Glomerular endothelial cell (primary cell): ENCODE results near the gene ABCB6. TPM values are rescaled to one million over a fixed set of nuclear protein-coding genes. Genes with fewer than 3 reads are reported as not detected.
A peak's percentile ranks its signal among the peaks of the same experiment; 100 is the strongest.

Source experiments
- DNase-seq: peaks from one replicate; pipeline ENCODE4 v3.0.0-alpha.2; 2011; ENCODE audit warnings: low read depth, low spot score; ENCODE audit errors: extremely low read depth
- total RNA-seq: library from RNA; depleted of rRNA; stranded (reverse); fragments of >200 nt; gene quantifications from 2 replicates; pipeline ENCODE4 v1.2.3, GENCODE V29; 2015

The ABCB6 gene
- total RNA-seq, 1 donor from 2014 or later: 17.8 TPM

DNA sequence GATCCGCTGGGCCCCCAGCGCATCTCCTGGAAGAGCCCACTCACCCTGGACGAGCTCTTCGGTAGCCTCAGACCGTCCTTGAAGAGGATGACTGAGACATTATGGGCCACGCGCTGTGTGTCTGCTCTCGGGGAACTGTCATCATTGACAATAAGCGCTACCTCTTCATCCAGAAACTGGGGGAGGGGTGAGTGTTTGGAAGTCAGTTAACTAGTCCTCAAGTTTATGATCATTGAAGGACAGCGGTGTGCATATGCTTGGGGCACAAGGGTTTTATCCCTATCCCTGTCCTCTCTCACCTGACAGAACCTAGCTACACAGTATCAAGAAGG, 27.1 kb upstream of the ABCB6 start:
- DNase-seq: no peak

DNA sequence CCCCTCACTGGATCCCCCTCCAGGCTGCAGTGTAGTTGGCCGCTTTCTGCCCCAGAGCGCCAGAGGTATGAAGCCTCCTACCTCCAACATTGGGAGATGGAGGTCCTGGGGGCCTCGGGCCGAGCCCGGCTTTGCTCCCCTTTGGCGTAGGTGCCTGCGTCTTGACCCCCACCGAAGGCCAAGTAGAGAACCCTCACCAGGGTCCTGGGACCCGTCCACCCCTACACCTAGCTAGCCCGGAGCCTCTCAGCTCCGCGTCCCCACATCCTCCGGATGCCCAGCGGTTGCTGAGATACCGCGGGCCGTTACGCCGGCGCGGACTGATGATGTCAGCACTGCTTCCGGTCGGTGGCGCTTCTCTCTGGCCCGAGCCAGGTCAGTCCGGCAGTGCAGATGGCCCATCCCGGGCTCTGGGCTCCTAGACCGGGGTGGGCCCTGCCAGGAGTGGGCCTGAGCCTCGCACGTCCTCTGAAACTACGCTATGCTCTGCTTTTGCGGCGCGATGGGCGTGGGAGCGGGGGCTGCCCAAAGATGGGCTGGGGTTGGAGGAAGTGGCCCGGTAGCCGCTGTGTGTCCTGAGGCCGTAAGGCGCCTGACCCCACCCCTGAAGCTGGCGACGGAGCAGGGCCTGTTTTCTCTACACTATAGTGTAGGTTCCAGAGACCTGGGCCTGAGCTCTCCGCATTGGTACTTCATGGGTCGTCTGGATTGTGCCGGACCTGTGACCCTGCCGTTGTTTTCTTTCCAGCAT, 26.6 kb upstream of the ABCB6 start, which contains the start of the genes GLB1L and STK16:
TSS of gene GLB1L (minus strand) at position 297 of the 751 bp plus-strand sequence. CDS start 1,871 bp downstream, outside the sequence.
TSS of gene STK16 (plus strand) at position 332 of the 751 bp plus-strand sequence. CDS start 521 bp downstream, outside the sequence.
- peak; percentile 64 for DNase-seq

DNA sequence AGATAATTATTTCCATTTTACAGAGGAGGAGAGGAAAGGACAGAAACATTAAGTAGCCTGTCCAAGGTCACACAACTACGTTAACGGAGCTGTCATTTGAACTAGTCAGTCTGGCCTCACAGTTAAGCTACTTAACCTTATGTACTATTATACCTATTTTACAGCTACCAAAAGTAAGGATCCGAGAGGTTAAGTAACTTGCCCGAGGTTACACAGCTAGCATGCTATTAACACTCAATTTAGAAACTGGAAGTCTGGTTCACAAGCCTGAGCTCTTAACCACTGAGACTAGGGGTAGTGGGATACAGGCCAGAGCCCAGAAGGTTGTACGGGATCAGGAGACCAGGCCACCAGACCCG, 26.0 kb upstream of the ABCB6 start:
- DNase-seq: no peak

DNA sequence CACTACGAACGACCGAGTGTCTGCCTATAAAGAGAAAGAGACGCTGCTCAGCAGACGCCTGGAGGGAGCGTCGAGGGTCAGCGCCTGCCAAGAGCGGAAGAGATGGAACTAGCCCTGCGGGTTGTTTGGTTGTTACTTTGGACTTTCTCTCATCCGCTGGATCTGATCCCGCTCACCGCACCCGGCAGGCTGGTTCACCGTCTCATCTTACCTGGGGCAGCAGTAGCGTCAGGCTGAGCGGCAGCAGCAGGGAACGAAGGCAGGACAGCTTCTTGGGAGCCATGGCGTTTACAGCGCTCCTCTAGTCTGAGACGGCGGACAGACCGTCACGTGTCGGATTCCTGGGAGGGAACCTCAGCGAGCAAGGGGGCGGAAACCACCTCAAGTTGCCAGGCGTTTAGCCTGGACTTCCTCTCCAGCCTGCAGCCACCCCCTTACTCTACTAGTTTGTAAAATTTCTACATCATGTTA, 24.6 kb upstream of the ABCB6 start:
- DNase-seq: no peak

DNA sequence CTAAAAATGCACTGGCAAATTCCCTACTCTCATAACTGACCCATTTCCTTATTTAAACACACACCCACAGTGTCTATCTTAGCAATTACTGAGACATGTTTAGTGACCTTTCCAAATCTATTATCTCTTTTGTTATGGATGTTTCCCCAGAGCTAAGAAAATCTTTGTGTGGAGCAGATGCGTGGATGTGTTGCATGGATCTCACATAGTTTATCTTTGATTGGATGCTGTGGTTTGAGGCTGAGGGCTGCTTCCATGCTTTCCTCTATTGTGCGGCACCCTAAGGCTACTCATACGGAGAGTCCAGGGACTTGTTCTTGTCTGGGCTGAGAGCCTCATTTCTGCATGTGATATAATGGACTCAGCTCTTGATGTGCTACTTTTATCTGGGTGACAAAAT, 15.6 kb upstream of the ABCB6 start:
- no peak for DNase-seq

DNA sequence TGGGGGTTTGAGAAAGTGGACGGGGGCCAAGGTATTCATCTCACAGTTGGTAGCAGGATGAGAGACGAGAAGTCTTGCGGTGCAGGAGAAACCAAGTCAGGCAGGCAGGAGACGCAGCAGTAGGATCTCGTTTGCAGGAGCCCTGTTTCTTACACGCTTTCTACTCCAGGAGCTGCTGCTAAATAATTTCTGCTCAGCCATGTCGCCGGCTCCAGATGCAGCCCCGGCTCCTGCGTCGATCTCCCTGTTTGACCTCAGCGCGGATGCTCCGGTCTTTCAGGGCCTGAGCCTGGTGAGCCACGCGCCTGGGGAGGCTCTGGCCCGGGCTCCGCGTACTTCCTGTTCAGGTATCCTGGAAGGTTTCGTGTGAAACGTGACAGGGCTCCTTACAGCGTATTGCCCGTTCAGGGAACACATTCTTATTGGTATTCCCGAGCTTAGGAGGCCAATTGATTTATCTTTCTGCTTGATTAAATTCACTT, 11.3 kb upstream of the ABCB6 start:
- no peak for DNase-seq

DNA sequence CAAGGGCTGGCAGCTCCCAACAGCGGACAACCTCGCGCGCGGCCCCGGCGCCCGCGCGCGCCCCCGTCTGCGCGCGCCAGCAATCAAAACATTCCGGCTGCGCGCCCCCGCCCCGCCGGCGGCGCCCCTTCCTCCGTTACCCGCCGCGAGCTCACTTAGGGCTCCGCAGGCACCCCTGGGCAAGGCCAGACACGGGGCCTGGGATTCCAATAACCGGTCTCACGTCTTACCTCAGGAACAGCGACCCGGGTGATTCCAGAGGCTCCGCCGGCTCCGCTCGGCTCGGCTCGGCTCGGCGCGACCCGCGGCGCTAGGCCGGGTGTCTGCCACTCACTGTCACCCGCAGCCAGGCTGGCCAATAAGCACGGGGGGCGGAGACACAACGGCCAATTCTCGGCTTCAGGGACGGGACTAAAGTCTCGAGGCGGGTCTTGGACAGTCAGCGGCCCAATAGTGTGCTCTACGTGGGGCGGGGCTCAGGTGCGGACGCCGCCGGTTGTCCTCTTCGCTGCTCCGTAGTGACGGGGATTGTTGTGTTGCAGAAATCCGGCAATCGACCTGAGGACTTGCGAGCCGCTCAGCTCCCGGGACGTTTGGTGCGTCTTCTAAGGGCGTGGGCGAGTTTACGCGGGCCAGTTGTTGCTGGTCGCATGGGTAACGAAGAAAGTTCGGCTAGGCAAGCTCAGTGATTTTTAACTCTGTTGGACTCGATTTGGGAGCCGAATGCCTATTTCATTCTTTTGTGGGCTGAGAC, 10.7 kb upstream of the ABCB6 start, which contains the start of the genes ANKZF1 and ATG9A:
TSS of gene ANKZF1 (plus strand) at position 502 of the 754 bp plus-strand sequence. CDS start 452 bp downstream, outside the sequence.
TSS of gene ATG9A (minus strand) at position 332 of the 754 bp plus-strand sequence. CDS start 1,612 bp downstream, outside the sequence.
- peak; percentile 76 for DNase-seq

DNA sequence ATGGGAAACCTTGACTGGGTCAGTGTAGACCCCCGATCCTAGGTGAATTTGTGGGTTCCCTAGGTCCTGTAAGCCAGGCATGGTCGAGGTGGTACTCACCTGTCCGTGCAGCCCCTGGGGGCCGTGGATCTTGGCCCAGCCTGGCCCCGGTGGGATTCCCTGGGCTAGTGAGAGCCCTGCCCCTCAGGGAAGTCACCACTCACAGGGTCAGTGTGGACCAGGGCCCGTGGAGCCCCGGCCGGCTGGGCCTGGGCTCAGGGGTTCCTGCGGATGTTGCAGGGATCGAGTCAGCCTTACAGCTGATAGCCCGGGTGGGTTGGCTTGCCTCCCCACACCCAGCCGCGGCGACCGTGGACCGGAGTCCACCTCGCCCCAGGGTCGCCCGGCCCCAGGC, 10.2 kb upstream of the ABCB6 start:
- no peak for DNase-seq

DNA sequence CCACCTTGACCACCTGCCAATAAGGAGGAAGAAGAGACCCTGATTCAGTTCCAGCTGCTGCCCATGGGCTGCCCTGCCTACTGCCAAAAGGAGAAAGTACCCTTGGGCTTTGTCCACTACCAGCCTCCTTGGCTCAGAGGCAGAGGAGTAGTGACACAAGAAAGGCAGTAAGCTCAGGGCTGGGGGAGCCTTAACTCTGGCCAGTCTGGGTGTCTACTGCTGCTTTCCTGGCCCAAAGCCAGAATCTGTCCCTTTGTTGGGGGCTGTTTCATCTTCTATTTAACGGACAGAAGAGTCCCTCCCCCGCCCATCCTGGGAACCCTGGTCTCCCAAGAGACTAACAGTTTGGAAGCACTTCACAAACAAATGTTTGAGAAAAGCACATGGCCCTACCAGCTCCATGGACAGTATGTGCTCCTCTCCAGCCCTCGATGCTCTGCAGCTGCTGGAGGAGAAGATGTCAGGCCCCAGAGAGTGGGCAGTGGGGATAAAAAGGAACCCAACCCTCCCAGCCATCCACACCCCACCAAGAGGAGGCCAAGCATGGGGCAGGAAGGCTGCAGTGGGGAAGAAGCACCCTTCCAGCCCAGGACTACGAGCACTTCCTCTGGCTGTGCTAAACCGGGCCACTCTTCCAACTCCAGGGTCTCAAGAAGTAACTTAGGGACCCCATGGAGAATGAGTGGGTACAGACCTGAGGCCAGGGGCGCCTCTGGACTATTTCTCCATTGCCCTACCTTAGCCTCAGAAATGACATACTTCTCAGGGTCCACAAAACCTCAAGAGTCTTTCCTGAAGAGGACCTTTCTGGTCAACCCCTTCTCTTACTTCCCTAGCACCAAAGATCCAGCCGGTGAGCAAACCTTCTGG, 9.5 kb upstream of the ABCB6 start:
- no peak for DNase-seq

DNA sequence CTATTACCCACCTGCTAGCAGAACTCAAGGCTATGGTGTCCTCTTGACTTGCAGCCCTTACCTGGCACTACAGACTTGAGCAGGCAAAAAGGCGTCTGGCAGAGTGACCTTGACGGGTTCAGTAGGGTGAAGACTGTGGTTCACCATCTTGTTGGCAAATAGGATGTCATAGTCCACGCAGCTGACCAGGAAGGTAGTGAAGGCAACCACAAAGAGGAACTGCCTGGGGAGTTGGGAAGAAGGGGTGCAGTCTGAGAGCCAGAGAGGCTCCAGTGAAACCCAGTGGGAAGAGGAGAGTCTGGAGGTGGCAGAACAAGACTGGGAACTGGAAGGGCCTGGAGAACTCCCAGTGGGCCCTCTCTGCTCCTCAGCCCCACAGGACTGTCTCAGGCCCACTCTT, 6.6 kb upstream of the ABCB6 start:
- no peak for DNase-seq

DNA sequence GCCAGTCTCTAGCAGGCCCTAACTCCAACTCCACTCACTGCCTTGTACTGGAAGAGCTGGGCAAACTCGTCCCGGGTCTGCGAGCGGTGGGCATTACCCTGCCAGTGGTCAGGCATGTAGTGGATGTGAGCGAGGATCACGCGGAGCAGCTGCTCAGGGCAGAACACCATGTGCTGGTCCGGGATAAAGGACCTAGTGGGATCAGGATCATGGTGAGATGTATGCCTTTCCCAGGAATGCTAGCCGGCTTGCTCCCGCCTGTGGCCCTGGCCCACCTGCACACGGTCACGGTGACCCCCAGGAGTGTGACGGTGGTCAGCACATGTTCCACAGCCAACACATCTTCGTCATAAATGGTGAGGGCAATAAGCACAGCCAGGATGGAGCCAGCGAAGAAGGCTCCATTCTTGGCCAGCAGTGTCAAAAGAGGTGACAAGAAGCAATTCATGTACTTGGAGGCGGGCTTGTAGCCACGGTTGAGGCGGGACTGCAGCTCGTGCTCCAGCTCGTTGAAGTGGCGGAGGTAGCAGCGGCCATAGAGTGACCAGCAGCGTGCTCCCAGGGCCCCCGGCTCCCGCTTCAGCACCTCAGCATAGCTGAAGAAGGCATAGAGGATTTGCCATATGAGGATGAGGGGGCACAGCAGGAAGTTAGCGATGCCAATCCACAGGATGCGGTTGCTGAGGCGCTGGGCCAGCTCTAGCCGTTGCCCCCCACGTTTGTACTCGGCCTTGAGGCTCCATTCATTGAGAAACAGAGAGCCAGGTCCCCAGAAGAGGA, 5.3 kb upstream of the ABCB6 start:
- DNase-seq: no peak

DNA sequence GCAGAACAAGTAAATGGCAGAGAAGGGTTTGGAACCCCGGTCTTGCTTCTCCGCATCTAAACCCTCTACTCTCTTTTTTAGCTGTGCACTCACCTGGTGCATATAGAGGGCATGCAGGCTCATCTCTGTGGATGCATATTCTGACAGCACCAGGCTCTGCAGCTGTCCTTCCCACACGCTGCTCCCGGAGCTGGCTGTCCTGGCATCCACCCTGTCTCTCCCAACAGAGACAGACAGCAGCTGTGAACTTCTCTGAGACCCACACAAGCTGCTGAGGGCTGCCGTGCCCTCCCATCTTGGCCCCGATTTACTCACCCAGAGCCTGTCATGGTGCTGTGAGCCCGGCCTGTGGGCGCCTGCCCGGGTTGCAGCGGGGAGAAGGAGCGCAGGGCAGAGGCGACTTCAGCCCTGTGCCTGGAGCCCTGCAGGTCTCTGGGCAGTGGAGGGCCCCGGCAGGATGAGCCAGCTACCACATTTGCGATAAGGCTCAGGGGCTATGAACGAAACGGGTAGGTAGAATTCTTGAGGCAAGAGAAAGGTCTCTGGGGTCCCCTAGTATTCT, 3.3 kb upstream of the ABCB6 start:
- no peak for DNase-seq

DNA sequence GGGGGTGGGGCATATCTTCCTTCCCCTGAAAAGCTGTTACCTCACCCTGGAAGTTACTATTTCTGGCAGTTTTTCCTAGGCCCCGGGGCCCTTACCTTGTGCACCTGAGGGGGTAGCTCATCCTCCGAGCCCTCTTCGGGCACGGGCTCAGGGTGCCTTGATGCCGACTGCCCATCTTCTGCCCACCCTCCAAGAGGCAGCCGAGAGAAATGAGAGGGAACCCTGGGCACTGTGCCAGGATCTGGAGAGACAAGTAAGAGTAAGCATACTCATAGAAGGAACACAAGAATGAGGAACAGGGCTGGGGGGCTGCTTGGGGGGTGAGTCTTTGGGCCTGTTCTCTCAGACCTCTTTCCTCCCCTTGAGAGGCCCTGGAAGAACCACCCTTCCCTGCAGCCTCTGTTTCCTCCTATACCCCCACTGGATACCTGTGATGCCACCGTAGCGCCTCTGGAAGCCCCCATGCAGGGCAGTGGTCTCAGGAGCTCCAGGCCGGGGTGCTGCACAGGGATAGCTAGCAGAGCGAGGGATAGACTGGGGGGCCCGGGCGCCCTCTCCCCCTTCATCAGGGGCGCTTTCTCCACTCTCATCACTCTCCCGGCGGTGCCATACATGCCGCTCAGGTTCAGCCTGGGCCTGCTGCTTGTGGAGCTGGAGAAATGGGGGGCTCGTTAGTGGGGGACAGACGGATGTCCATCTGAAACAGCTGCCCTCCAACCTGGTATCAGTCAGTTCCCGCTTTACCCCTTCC, 2.1 kb upstream of the ABCB6 start:
- no peak for DNase-seq

DNA sequence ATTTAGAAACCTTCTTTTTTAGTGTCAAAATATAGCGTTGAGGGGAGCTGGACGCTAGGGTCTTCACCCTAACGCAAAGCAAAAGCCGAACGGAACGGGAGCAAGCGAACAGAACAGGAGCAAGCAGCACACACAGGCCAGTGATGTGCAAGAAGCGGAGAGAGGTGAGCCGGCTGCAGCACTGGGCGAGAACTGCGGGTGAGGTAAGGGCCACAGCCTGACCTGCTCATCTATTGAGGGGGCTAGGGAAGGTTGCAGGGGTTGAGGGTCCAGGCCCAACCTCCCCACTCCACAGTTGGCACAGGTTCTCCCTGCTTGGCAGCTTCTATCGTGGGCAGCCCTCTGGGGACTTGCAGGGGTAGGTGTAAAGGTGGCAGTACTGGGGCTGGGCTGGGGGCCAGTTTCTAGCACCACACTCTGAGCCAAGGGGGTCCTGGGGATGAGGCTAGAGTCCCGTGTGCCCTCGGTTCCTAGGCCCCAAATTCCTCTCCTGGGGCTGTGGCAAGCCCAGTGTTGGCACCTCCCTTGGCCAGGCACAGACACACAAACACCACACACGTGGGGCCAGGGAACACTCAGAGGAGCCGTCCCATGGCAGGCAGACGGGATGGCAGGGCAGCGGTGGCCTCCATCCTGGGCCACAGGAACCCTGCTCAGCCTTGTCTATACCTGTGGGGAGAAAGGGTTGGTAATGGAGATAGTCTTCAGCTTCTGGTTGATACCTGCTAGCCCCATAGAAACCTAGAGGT, 1.2 kb upstream of the ABCB6 start:
- no peak for DNase-seq

DNA sequence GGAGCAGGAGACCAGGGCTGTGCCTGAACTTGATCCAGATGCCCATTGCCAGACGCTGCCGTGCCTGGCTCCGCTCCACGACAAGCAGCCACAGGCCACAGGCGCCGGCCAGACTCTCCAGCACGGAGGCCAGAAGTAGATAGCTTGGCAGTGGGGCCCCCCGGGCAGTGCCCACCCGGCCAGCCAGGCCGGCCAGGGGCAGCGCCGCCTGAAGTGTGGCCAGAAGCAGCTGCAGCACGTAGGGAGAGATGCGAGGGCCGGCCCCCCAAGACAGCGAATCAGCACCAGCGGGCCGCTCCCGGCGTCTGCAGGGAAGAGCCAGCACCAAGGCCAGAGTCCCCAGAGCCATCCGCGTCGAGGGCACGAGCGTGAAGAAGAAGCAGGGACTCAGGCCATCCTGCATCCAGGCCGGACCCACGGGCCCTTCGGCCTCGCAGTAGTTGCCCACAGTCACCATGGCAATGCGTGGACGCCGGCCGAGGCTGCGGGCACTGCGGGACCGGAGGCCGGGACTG, 484 bp downstream of the ABCB6 start:
- DNase-seq: no peak

DNA sequence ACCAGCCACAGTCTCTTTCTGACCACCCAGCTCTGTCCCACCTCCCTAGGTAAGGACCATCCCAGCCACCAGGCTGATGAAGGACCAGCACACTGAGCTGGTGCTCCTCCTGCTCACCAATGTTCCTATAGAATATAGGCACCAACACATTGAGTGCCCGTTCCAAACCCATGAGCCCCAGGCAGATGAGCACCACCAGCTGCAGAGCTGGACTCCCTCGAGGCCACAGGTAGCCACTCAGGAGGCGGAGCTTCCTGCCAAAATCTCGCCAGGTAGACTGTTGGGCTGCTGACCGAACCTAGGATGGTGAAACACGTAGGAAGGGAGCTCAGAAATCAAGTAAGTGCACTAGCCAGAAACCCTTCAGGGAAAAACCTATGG, 2.2 kb downstream of the ABCB6 start:
- no peak for DNase-seq

DNA sequence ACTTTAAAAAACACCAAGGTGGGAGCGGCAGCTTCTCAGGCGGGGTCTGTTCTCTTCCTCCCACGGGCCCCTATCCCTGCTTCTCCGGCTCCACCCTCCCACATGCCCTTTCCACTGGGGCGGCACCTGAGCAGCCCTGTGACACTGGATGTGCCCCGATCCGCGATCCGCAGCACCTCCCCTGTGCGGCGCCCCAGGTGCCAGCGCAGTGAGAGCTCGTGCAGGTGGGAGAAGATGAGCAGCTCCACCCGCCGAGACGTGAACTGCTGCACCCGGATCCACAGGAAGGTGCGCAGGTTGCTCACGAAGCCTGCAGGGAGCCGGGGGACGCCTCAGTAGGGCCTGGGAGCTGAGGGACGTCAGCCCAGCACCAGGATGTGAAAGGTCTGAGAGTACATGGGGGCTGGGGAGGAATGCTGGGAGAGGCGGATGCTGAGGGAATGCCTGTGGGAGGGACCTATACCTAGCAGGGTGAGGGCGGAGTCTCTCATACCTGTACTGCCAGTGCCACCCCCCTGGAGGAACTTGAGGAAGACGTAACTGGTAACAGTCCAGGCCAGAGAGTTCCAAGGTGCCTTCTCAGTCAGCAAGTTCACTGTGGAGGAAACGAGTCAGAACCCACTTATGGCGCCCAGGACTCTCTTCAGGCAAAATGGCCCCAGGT, 2.8 kb downstream of the ABCB6 start:
- no peak for DNase-seq

DNA sequence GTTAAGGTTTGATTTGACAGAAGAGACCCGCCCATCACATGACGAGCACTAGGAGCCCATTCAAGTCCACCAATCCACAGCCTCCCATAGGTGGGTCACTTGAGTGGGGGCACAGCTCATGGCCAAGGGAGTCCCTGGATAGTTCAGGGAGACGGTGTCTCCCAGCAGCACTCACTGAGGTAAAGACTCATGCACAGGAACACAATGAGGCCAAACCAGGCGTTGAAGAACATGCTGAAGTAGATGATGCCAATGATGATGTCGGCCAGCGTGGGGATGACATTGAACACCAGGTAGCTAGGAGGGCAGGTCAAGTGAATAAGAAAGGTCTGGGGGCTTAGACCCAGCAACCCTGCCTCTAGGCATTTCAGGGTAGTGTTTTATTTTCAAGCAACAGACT, 4.0 kb downstream of the ABCB6 start:
- DNase-seq: no peak
